ENCODE measurements around the gene FRMD6.
"Not testable (repeated sequence)": the region's sequence is repeated elsewhere in the genome, so short reads cannot be mapped to it uniquely, and the experiment has no call there.

FRMD6 gene

DNA sequence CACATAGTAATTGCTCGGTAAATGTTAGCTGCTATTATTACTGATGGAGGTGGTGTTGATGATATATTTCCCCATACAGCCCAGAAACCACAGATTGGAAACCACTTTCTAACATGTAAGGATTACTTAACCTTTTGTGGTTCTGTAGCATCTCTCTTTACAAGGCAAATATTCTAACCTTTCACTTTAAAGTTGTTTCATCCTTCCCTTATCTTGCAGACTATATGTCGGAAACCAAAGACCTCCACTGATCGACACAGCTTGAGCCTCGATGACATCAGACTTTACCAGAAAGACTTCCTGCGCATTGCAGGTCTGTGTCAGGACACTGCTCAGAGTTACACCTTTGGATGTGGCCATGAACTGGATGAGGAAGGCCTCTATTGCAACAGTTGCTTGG lies 75.8 kb downstream of the FRMD6 start:
- Histone ChIP-seq H3K27ac (ENCODE audit: low read length) (no peak overlapping the region), H3K4me3 (ENCODE audit: low read length) (no peak overlapping the region), H3K36me3 (ENCODE audit: control insufficient read depth, low read depth, low read length) (peaks cover 14% of the 10 kb centered on the region), H3K27me3 (ENCODE audit: control insufficient read depth, insufficient read depth, low read length) (no peaks in the 10 kb centered on the region), H3K4me1 (ENCODE audit: control insufficient read depth, low read depth, low read length) (no peaks in the 10 kb centered on the region), H3K9ac (ENCODE audit: low read length) (no peak overlapping the region), H3K9me3 (ENCODE audit: control insufficient read depth, low read depth, low read length) (no peaks in the 10 kb centered on the region)

- Histone ChIP-seq H3K27ac (ENCODE audit: low read length) (no peak overlapping the region), H3K9ac (ENCODE audit: low read length) (no peak overlapping the region), H3K36me3 (ENCODE audit: control insufficient read depth, low read depth, low read length) (peaks cover 14% of the 10 kb centered on the region), H3K27me3 (ENCODE audit: control insufficient read depth, insufficient read depth, low read length) (no peaks in the 10 kb centered on the region), H3K9me3 (ENCODE audit: control insufficient read depth, low read depth, low read length) (no peaks in the 10 kb centered on the region), H3K4me3 (ENCODE audit: low read length) (no peak overlapping the region), H3K4me1 (ENCODE audit: control insufficient read depth, low read depth, low read length) (no peaks in the 10 kb centered on the region)
Measured at GRCh38 chr14:51730098-51730497, 78.4 kb downstream of the FRMD6 start.

DNA sequence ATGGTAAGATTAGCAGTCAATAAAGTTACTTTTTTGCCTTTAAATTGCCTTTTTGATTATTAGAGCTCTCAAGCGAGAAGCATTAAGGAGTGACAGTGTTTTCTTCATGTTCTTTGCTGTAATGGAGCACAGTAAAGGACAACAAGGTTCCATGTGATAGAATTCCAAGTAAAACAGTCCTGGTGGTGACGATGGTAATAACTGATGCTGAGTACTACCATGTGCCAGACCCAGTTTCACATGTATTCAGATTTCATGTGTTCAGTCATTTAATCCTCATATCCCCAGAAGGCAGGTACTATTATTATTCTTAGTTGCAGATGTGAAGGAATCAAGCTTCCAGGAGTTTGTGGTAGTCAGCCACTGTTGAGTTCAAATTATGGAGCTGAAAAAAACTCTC lies 79.0 kb downstream of the FRMD6 start:
- H3K36me3 ChIP-seq (ENCODE audit: control insufficient read depth, low read depth, low read length), result peaks cover 10% of the 10 kb centered on the region
- no peak overlapping the region for H3K27ac ChIP-seq (ENCODE audit: low read length)
- H3K4me1 ChIP-seq (ENCODE audit: control insufficient read depth, low read depth, low read length), result no peaks in the 10 kb centered on the region
- no peaks in the 10 kb centered on the region for H3K27me3 ChIP-seq (ENCODE audit: control insufficient read depth, insufficient read depth, low read length)
- no peak overlapping the region for H3K9ac ChIP-seq (ENCODE audit: low read length)
- no peak overlapping the region for H3K4me3 ChIP-seq (ENCODE audit: low read length)
- no peaks in the 10 kb centered on the region for H3K9me3 ChIP-seq (ENCODE audit: control insufficient read depth, low read depth, low read length)

- Histone ChIP-seq H3K9me3 (ENCODE audit: control insufficient read depth, low read depth, low read length) (no peaks in the 10 kb centered on the region), H3K9ac (ENCODE audit: low read length) (no peak overlapping the region), H3K36me3 (ENCODE audit: control insufficient read depth, low read depth, low read length) (peaks cover 4% of the 10 kb centered on the region), H3K27me3 (ENCODE audit: control insufficient read depth, insufficient read depth, low read length) (no peaks in the 10 kb centered on the region), H3K27ac (ENCODE audit: low read length) (no peak overlapping the region), H3K4me1 (ENCODE audit: control insufficient read depth, low read depth, low read length) (no peaks in the 10 kb centered on the region), H3K4me3 (ENCODE audit: low read length) (no peak overlapping the region)
Measured at GRCh38 chr14:51732494-51733112, 80.9 kb downstream of the FRMD6 start.

DNA sequence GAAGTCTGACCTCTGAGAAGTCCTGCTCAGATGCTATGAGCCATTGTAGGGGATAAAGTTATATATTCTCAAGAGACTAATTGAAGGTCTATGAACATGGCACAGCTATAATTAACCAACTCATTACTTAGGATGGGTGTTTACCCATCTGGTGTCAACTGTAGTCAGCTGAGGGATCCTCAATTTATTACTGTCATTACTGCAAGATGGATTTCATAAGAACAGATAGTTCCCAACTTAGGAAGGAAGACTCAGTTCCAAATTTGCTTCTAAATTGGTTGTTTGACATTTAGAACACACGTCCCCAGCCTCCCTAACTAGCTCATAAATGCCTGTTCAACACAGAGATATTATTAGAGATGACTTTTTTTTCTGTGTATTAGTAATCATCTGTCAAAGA lies 81.4 kb downstream of the FRMD6 start:
- Histone ChIP-seq H3K27ac (ENCODE audit: low read length) (no peak overlapping the region), H3K9me3 (ENCODE audit: control insufficient read depth, low read depth, low read length) (no peaks in the 10 kb centered on the region), H3K36me3 (ENCODE audit: control insufficient read depth, low read depth, low read length) (no peaks in the 10 kb centered on the region)

DNA sequence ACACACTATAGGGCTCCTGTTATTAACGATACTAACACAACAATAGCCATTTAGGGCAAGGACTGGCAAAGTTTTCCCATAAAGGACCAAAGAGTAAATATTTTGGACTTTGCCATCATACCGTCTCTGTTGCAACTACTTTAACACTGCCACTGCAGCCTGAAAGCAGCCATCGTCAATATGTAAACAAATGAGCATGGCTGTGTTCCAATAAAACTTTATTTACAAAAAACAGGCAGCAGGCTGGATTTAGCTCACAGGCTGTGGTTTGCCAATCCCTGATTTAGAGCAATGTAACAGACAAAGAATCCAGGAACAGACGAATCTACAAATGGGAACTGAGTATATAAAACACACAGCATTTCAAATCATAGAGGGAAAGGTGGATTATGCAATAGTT lies 84.1 kb downstream of the FRMD6 start:
- no peaks in the 10 kb centered on the region for H3K36me3 ChIP-seq (ENCODE audit: control insufficient read depth, low read depth, low read length)
- H3K4me3 ChIP-seq (ENCODE audit: low read length), result no peak overlapping the region
- no peaks in the 10 kb centered on the region for H3K9me3 ChIP-seq (ENCODE audit: control insufficient read depth, low read depth, low read length)
- no peak overlapping the region for H3K27ac ChIP-seq (ENCODE audit: low read length)
- H3K27me3 ChIP-seq (ENCODE audit: control insufficient read depth, insufficient read depth, low read length), result no peaks in the 10 kb centered on the region
- H3K4me1 ChIP-seq (ENCODE audit: control insufficient read depth, low read depth, low read length), result no peaks in the 10 kb centered on the region
- H3K9ac ChIP-seq (ENCODE audit: low read length), result no peak overlapping the region

More for the DNA sequence above, 81.4 kb downstream of the FRMD6 start:
- Histone ChIP-seq H3K27me3 (ENCODE audit: control insufficient read depth, insufficient read depth, low read length) (no peaks in the 10 kb centered on the region), H3K4me3 (ENCODE audit: low read length) (no peak overlapping the region), H3K4me1 (ENCODE audit: control insufficient read depth, low read depth, low read length) (no peaks in the 10 kb centered on the region), H3K9ac (ENCODE audit: low read length) (no peak overlapping the region)

DNA sequence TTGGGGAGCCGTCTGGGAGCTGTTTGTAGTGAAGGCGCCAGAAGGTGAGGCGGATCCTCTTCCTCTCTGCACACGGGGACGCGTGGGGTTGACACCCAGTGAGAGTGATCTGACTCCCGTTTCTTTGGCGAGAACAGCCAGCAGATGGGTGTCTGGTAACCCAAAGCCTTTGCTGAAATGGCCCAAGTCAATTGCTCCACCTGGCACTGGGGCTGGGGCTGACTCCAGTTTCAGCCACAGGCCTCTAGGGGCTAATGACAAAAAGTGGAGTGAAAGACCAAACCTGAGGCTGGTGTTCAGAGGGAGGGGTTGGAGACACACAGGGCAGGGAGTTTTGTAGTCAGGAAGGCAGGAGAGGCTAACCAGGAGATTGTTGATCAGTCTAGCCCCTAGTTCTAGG lies 87.0 kb downstream of the FRMD6 start:
- H3K27ac ChIP-seq (ENCODE audit: low read length), result no peak overlapping the region
- H3K4me1 ChIP-seq (ENCODE audit: control insufficient read depth, low read depth, low read length), result no peaks in the 10 kb centered on the region

DNA sequence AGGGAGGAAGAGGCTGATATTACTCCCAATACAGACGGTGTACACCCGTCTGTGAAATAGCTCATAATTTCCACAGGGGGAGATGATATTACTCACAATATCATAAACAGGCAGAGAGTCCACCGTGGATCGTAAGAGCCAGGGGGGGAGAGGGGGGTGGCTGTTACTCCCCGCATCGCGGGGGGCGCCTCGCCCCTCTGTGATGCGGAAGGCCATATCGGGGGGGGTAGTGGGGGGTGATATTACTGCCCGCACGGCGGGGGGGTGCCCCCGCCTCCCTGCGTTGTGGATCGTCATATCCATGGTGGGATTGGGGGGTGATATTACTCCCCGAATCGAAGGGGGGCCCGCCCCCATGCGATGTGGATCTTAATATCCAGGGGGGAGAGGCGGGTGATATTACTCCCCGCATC lies 91.9 kb downstream of the FRMD6 start:
- Histone ChIP-seq H3K27me3 (ENCODE audit: control insufficient read depth, insufficient read depth, low read length) (no peaks in the 10 kb centered on the region), H3K9me3 (ENCODE audit: control insufficient read depth, low read depth, low read length) (no peaks in the 10 kb centered on the region), H3K4me3 (ENCODE audit: low read length) (no peak overlapping the region), H3K36me3 (ENCODE audit: control insufficient read depth, low read depth, low read length) (no peaks in the 10 kb centered on the region), H3K27ac (ENCODE audit: low read length) (no peak overlapping the region), H3K9ac (ENCODE audit: low read length) (no peak overlapping the region), H3K4me1 (ENCODE audit: control insufficient read depth, low read depth, low read length) (no peaks in the 10 kb centered on the region)

More for the DNA sequence above, 87.0 kb downstream of the FRMD6 start:
- no peak overlapping the region for H3K4me3 ChIP-seq (ENCODE audit: low read length)
- no peaks in the 10 kb centered on the region for H3K9me3 ChIP-seq (ENCODE audit: control insufficient read depth, low read depth, low read length)
- no peak overlapping the region for H3K9ac ChIP-seq (ENCODE audit: low read length)
- H3K27me3 ChIP-seq (ENCODE audit: control insufficient read depth, insufficient read depth, low read length), result no peaks in the 10 kb centered on the region
- no peaks in the 10 kb centered on the region for H3K36me3 ChIP-seq (ENCODE audit: control insufficient read depth, low read depth, low read length)

GRCh38 chr14:51744372-51745130 lies 92.8 kb downstream of the FRMD6 start:
- no peaks in the 10 kb centered on the region for H3K9me3 ChIP-seq (ENCODE audit: control insufficient read depth, low read depth, low read length)
- H3K4me1 ChIP-seq (ENCODE audit: control insufficient read depth, low read depth, low read length), result no peaks in the 10 kb centered on the region
- H3K27ac ChIP-seq (ENCODE audit: low read length), result no peak overlapping the region
- no peak overlapping the region for H3K4me3 ChIP-seq (ENCODE audit: low read length)
- no peaks in the 10 kb centered on the region for H3K27me3 ChIP-seq (ENCODE audit: control insufficient read depth, insufficient read depth, low read length)
- H3K36me3 ChIP-seq (ENCODE audit: control insufficient read depth, low read depth, low read length), result no peaks in the 10 kb centered on the region
- H3K9ac ChIP-seq (ENCODE audit: low read length), result no peak overlapping the region

DNA sequence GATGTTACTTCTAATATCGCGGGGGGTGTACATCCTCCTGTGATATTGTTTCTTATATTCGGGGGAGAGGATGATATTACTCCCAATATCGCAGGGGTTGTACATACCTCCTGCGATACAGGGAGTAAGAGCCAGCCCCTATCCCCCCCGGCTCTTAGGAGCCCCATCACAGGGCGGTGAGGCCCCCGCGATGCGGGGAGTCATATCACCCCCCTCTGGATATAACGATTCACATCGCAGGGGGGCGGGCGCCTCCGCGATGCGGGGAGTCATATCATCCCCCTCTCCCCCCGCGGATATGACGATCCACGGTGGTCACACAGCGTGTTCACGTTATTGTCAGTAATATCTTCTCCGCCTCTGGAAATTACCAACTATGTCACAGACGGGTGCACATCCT lies 95.1 kb downstream of the FRMD6 start:
- not testable (repeated sequence) for H3K9me3 ChIP-seq (ENCODE audit: control insufficient read depth, low read depth, low read length); H3K36me3 ChIP-seq (ENCODE audit: control insufficient read depth, low read depth, low read length)

DNA sequence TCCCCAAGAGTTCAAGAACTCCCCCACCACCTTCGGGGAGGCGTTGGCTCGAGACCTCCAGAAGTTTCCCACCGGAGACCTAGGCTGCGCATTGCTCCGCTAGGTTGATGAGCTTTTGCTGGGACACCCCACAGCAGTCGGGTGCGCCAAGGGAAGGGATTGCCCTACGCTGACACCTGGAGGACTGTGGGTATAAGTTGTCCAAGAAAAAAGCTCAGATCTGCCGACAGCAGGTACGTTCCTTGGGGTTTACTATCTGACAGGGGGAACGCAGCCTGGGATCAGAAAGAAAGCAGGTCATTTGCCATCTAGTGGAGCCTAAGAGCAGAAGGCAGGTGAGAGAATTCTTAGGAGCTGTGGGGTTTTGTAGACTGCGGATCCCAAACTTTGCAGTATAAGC lies 98.8 kb downstream of the FRMD6 start:
- H3K9me3 ChIP-seq (ENCODE audit: control insufficient read depth, low read depth, low read length), result no peaks in the 10 kb centered on the region
- no peaks in the 10 kb centered on the region for H3K36me3 ChIP-seq (ENCODE audit: control insufficient read depth, low read depth, low read length)
- H3K4me1 ChIP-seq (ENCODE audit: control insufficient read depth, low read depth, low read length), result no peaks in the 10 kb centered on the region
- H3K27ac ChIP-seq (ENCODE audit: low read length), result no peak overlapping the region
- H3K9ac ChIP-seq (ENCODE audit: low read length), result no peak overlapping the region
- H3K4me3 ChIP-seq (ENCODE audit: low read length), result no peak overlapping the region
- no peaks in the 10 kb centered on the region for H3K27me3 ChIP-seq (ENCODE audit: control insufficient read depth, insufficient read depth, low read length)

More for the DNA sequence above, 95.1 kb downstream of the FRMD6 start:
- H3K9ac ChIP-seq (ENCODE audit: low read length); H3K27ac ChIP-seq (ENCODE audit: low read length); H3K4me1 ChIP-seq (ENCODE audit: control insufficient read depth, low read depth, low read length); H3K27me3 ChIP-seq (ENCODE audit: control insufficient read depth, insufficient read depth, low read length); H3K4me3 ChIP-seq (ENCODE audit: low read length): not testable (repeated sequence)

All from iPS-18a (cell line).